Endodermal cell (in vitro differentiated cells): ENCODE data around the gene PPRC1. TPM values are rescaled to one million over a fixed set of nuclear protein-coding genes. Genes with fewer than 3 reads are reported as not detected.

ENCODE experiments used
- DNase-seq: peaks from one replicate; pipeline ENCODE4 v3.0.0-alpha.2; 2017
- H3K27ac ChIP-seq: 2 replicates; pipeline ENCODE4 v1.5.1; 2013; ENCODE audit warnings: mild to moderate bottlenecking, low read depth, low read length, moderate library complexity
- H3K27me3 ChIP-seq: 2 replicates; pipeline ENCODE4 v1.6.1; 2013; ENCODE audit warnings: mild to moderate bottlenecking, low read length, moderate library complexity; ENCODE audit not compliant: insufficient read depth, control insufficient read depth, poor library complexity, severe bottlenecking
- H3K36me3 ChIP-seq: 2 replicates; pipeline ENCODE4 v1.7.0; 2013; ENCODE audit warnings: mild to moderate bottlenecking, low read length, moderate library complexity; ENCODE audit not compliant: control insufficient read depth, insufficient read depth
- H3K4me1 ChIP-seq: one replicate; pipeline ENCODE4 v1.7.0; 2013; ENCODE audit warnings: low read length; ENCODE audit not compliant: control insufficient read depth, insufficient read depth
- H3K4me3 ChIP-seq: 2 replicates; pipeline ENCODE4 v1.5.1; 2013; ENCODE audit warnings: mild to moderate bottlenecking, low read length, moderate library complexity
- H3K9ac ChIP-seq: 2 replicates; pipeline ENCODE4 v1.6.1; 2013; ENCODE audit warnings: mild to moderate bottlenecking, low read length, moderate library complexity; ENCODE audit not compliant: poor library complexity, severe bottlenecking; ENCODE audit errors: extremely low read depth
- H3K9me3 ChIP-seq: 2 replicates; pipeline ENCODE4 v1.6.1; 2013; ENCODE audit warnings: mild to moderate bottlenecking, low read length, moderate library complexity; ENCODE audit not compliant: control insufficient read depth
- H3K27ac Mint-ChIP-seq: 2 replicates; pipeline ENCODE4 v1.8.0; 2020; ENCODE audit warnings: mixed read lengths
- H3K27me3 Mint-ChIP-seq: 2 replicates; pipeline ENCODE4 v1.8.0; 2021; ENCODE audit warnings: mild to moderate bottlenecking, mixed read lengths; ENCODE audit not compliant: insufficient read depth
- H3K36me3 Mint-ChIP-seq: 2 replicates; pipeline ENCODE4 v1.8.0; 2020; ENCODE audit warnings: low read depth, mixed read lengths
- H3K4me1 Mint-ChIP-seq: 2 replicates; pipeline ENCODE4 v1.8.0; 2020; ENCODE audit warnings: mixed read lengths
- H3K4me3 Mint-ChIP-seq: 2 replicates; pipeline ENCODE4 v1.8.0; 2020; ENCODE audit warnings: mild to moderate bottlenecking, moderate library complexity, mixed read lengths
- H3K9me3 Mint-ChIP-seq: 2 replicates; pipeline ENCODE4 v1.8.0; 2020; ENCODE audit warnings: mild to moderate bottlenecking, mixed read lengths
- CTCF ChIP-seq: fragments of 200-600 bp; sonication (generic); conservative IDR thresholded peaks from 2 replicates; pipeline ENCODE4 v1.5.0; 2021; ENCODE audit warnings: antibody characterized with exemption, mild to moderate bottlenecking
- whole genome bisulfite sequencing, 2 experiments: methylation state at CpG; one replicate each; pipeline versions ENCODE4 v1.1.5 to v1.1.7; 2013; ENCODE audit warnings: missing lambda C conversion rate in 2 of 2, mixed read lengths in 1 of 2; ENCODE audit not compliant: insufficient coverage in 1 of 2, insufficient read length in 1 of 2; 5-methylcytosine and 5-hydroxymethylcytosine counted together
- total RNA-seq, 2 donors: library from RNA; stranded (reverse); fragmentation: NEBNext Ultra II Directional in 1 of 2; extraction: Animal tissue kit (Norgen Biotek cat#: 25700) in 1 of 2; gene quantifications; 2 replicates in 1 of 2; 3 replicates in 1 of 2; pipeline ENCODE4 v1.2.1, GENCODE V29; 2021

The PPRC1 gene
- total RNA-seq, 2 donors from 2014 or later, result 44.5 to 44.7 TPM

- Mint-ChIP-seq H3K27me3 (no peaks in the 10 kb centered on the region), H3K36me3 (peaks cover 62% of the 10 kb centered on the region), H3K4me1 (peaks cover 13% of the 10 kb centered on the region), H3K4me3 (peak overlapping the region; percentile 98), H3K9me3 (no peaks in the 10 kb centered on the region), H3K27ac (peak overlapping the region; percentile 97)
- H3K4me3 ChIP-seq, result peak overlapping the region; percentile 70
- no peaks in the 10 kb centered on the region for H3K9me3 ChIP-seq
- H3K27me3 ChIP-seq, result no peaks in the 10 kb centered on the region
- peaks cover 3% of the 10 kb centered on the region for H3K4me1 ChIP-seq
- 60 to 85% methylated on average over 2 to 3 of the region's 3 CpGs for WGBS, 2 experiments
- no peak for DNase-seq
- peak overlapping the region; percentile 94 for H3K27ac ChIP-seq
- peaks cover 56% of the 10 kb centered on the region for H3K36me3 ChIP-seq
- peak overlapping the region; percentile 33 for H3K9ac ChIP-seq
- no peak for TF ChIP-seq CTCF
Observed at GRCh38 chr10:102150970-102151773, 18.3 kb downstream of the PPRC1 start.

- Mint-ChIP-seq H3K27me3 (no peaks in the 10 kb centered on the region), H3K36me3 (peaks cover 60% of the 10 kb centered on the region)
- WGBS, 2 experiments, result 1 to 5% methylated on average over 39 to 59 of the region's 59 CpGs
Observed at GRCh38 chr10:102151774-102152544, 19.1 kb downstream of the PPRC1 start, which contains the start of gene NOLC1. TSS of gene NOLC1 (plus strand) at chr10:102152389. CDS start at chr10:102152411, 22 bp downstream.

More at GRCh38 chr10:102151774-102152544, 19.1 kb downstream of the PPRC1 start, which contains the start of gene NOLC1:
- H3K4me1 ChIP-seq, result peaks cover 3% of the 10 kb centered on the region
- peak; percentile 100 for DNase-seq
- no peaks in the 10 kb centered on the region for H3K27me3 ChIP-seq
- H3K4me1 Mint-ChIP-seq, result peaks cover 13% of the 10 kb centered on the region
- peak within 1 kb of the TSS; percentile 94 for H3K27ac ChIP-seq
- no peaks in the 10 kb centered on the region for H3K9me3 ChIP-seq
- peak within 1 kb of the TSS; percentile 99 for H3K27ac Mint-ChIP-seq
- no peaks in the 10 kb centered on the region for H3K9me3 Mint-ChIP-seq
- H3K9ac ChIP-seq, result peak within 1 kb of the TSS; percentile 95
- no peak for TF ChIP-seq CTCF
- peak within 1 kb of the TSS; percentile 98 for H3K4me3 ChIP-seq
- H3K36me3 ChIP-seq, result peaks cover 55% of the 10 kb centered on the region
- peak within 1 kb of the TSS; percentile 98 for H3K4me3 Mint-ChIP-seq
